NCI-H524 treated with DMSO at 0.1 percent for 48 hours (cell line): Measurements from ENCODE around the gene ADAT2.

Source experiments
- DNase-seq: peaks from one replicate; lab custom pipeline; 2025; lab: John Stamatoyannopoulos, UW

The ADAT2 gene

DNA sequence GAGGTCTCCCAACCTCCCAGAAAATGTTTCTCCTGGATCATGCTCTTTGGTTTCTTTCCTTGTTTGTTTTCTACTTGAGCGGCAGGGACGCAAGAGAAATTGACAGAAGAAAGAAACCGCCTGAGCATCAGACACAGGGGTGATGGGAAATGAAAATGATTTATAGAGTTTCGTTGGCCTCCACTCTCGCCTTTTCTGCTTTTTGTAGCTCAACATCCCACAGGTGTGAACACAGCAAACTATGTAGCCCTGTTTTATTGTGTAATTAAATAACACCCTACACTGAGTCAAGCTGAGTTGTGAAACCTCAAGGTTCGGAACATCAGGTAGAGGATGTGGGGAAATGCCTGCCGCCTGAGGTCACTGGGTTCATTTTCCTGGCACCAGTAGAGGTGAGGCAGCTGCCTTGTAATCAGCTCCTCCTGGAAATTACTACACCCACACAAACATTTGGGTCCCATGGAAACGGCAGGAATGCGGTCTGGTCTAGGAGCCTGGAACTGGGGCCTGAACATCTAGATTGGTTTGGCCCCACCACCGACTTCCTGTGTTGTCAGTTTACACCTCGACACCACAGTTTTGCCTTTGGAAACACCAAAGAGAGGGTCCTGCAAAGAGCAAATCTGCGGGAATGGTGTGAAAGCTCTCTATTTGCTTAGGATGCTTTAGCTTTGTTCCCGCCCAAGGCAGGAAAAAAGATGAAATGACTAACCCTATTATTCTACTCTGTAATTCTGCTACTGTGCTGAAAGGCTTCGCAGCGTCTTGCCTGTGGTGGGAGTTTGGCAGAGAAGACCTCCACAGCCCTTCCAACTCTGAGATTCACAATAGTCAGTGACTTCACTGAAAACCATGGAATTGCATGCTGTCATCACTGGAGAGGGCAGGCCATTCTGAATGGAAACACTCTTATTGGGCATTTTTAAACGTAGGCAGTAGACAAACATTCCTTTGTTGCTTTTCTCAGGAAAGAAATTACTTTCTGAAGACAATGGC lies 53.0 kb downstream of the ADAT2 start:
- no peak for DNase-seq

DNA sequence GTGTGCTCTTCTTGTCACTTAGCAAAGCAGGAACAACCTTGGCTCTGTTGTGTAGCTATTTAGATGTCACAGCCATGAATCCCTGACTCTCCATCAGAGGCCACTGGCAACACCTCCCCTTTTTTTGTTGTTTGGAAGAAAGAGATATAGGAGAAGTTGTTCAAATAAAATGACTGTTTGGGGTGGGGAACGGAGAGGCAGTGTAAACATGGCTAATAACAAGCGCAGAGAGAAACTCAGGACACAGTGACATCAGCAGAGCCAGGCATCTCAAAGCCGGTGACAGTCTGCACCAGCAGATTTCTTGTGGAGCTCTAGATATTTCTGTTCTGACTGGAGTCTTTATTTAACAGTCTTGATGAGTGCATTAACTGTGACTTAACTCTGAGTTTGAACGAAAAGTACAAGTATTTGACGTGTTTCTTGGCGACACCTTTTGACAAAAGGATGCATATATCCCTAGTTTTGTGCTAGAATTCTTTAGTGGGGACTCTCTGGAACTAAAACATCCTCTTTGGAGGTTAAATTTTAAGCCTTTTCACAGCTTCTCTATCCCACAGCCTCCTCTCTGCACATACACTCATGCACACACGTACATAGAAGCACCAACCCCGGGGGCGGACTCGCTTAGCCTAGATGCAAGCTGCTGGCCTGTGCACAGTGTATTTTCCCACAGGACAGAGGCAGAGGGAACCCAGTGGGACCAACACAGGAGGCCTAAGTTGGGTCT lies 53.8 kb downstream of the ADAT2 start:
- DNase-seq, result no peak

DNA sequence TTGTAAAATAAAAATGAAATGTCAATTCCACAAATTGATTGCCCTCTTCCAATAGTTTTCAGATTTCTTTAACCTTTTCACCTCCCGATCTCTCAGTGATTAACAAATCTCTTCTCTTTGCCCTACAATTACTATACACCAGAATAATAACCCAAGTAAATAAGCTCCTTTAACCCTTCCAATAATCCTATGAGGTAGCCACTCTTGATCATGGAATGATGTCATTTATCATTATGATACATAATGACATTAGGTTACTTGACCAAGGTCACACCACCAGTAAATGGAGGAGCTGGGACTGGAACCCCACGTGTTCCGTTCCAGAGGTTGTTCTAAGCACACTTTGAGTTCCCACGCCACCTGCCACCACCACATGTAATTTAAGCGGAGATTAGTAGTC lies 54.8 kb downstream of the ADAT2 start:
- no peak for DNase-seq

DNA sequence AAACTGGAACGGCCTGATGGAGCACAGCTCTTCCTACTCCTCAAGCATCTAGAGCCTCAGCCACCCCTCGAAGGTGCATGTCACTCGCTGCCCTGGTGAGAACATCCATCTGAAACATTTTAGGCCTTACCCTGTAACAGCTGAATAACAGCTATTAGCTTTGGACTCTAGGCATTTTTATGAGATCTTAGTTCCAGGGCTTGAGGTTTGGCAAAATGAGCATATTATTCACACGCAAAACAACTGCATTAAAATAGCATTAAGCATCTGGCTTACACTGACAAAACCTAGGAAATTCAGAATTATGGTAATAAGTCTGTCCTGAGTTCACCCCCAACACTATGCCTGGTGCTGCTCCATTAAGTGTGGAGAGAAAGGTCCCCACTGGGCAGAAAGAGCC lies 56.1 kb downstream of the ADAT2 start:
- DNase-seq, result no peak

DNA sequence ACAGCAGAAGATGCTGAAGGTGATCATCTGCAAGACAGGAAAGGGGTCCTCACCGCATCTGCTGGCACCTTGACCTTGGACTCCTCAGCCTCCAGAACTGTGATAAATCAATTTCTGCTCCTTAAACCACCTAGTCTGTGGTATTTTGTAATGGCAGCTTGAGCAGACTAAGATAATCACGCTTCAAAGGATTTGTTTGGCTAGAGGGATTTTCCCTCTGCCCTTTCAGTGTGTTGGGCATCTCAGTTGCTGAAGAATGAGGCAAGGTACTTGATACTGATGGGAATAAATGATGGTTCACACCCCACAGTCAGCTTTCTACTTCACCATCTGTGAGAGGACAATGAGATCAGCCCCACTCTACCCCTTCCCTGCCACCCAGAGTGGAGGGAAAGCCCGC lies 60.2 kb downstream of the ADAT2 start:
- no peak for DNase-seq

DNA sequence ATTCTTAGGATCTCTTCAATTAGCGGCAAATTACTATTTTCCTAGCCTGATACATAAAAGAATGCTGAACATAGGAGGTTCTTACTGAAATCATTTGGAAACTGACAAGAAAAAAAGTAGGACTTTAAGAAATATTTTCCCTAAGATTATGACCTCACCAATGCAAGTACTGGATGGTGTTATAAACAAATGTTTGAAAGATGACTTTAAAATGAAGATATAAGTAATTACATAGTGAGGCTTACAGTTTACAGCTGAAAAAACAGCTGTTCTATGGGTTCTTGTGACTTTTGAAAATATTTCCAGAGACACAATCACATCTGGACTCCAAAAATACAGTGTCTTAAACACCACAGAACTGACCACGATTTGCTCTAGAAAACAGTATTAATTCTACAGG lies 64.9 kb downstream of the ADAT2 start:
- no peak for DNase-seq

DNA sequence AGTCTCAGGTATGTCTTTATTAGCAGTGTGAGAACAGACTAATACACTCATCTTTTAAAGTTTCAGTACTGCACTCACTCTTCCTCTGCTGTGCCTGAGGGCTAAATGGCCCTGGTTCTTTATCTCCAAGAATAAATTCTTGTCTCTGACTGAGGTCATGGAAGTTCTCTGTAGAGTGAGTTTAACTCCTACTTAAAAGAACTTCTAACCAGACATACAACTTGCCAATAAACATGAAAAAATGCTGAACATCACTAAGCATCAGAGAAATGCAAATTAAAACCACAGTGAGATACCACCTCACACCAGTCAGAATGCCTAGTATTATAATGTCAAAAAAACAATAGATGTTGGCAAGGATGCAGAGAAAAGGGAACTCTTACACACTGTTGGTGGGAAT lies 73.6 kb downstream of the ADAT2 start:
- no peak for DNase-seq

DNA sequence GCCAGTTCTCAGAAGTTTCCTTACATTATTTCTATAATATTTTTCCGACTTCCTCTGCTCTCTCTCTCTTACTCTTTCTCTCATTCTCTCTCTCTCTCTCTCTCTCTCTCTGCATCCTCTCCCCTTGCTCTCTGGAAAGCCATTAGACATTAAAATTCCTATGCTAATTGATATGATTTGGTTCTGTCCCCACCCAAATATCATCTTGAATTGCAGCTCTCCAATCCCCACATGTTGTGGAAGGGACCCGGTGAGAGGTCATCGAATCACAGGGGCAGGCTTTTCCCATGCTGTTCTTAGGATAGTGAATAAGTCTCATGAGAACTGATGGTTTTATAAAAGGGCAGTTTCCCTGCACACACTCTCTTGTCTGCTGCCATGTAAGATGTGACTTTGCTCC lies 74.1 kb downstream of the ADAT2 start:
- DNase-seq, result no peak

DNA sequence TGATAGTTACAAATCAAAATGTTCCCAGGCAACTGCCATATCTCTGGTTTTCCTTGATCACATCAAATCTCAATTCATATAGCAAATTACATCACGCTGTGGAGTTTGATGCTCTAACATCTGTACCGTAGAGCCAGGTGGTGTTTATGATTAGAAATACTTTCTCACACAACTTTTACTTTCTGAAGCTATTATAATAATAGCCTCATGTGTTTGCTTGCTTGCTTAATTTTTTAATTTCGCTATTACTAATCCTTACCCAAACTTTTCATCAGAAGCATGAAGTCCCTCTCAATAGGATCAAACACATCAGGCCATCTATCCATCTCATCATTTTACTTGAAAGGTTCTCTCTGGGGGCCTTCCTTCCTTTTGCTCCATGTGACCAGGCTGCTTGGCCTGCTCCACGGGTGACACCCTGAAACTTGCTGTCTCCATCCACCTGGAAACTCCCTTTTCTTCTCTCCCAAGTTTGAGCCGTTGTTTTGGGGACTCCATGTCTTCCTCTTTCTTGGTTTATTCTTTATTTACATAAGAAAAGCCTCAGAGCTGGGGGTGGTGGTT lies 75.4 kb downstream of the ADAT2 start:
- no peak for DNase-seq

DNA sequence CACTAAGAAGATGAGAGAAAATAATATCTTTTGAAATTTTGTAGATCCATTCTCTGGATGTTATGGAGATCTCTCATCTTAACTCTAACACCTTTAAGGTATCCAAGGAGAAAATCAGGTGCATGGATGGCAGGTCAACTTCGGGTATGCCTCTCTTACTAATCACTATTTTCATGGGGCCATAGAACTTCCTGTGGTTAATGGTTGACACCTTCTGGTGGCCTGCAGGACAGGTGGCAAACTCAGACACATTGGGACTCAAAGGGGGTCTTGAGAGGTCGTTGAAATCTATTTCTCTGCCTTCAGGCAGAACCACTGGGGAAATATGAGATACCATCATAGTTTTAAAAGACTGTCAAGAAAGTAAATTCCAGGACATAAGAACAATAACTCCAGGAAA lies 76.5 kb downstream of the ADAT2 start:
- no peak for DNase-seq
